Smooth muscle cell (in vitro differentiated cells): Measurements from ENCODE around the gene GPR87. TPM values are rescaled to one million over a fixed set of nuclear protein-coding genes. Genes with fewer than 3 reads are reported as not detected.

ENCODE experiments used
- DNase-seq: peaks from one replicate; lab custom pipeline; 2025; ENCODE audit not compliant: unreplicated experiment; lab: John Stamatoyannopoulos, UW
- H2AFZ ChIP-seq: fragments of 200-600 bp; sonication (generic); 2 replicates; pipeline ENCODE4 v1.6.0; 2016; ENCODE audit warnings: antibody characterized with exemption, low read depth, mild to moderate bottlenecking
- H3F3A ChIP-seq: fragments of 200-600 bp; sonication (generic); 2 replicates; pipeline ENCODE4 v1.6.0; 2017; ENCODE audit warnings: antibody characterized with exemption, low read depth
- H3K27ac ChIP-seq: fragments of 200-600 bp; sonication (generic); 2 replicates; pipeline ENCODE4 v1.5.1; 2016; ENCODE audit warnings: low read depth, mild to moderate bottlenecking
- H3K27me3 ChIP-seq: fragments of 200-600 bp; sonication (generic); 2 replicates; pipeline ENCODE4 v1.6.1; 2016; ENCODE audit warnings: low read depth, mild to moderate bottlenecking
- H3K36me3 ChIP-seq: fragments of 200-600 bp; sonication (generic); 2 replicates; pipeline ENCODE4 v1.5.1; 2016; ENCODE audit warnings: low read depth
- H3K4me1 ChIP-seq: fragments of 200-600 bp; sonication (generic); 2 replicates; pipeline ENCODE4 v1.5.1; 2016; ENCODE audit warnings: low read depth
- H3K4me2 ChIP-seq: fragments of 200-600 bp; sonication (generic); 2 replicates; pipeline ENCODE4 v1.6.0; 2016; ENCODE audit warnings: mild to moderate bottlenecking
- H3K4me3 ChIP-seq: fragments of 200-600 bp; sonication (generic); 2 replicates; pipeline ENCODE4 v1.5.1; 2016; ENCODE audit warnings: mild to moderate bottlenecking
- H3K79me2 ChIP-seq: fragments of 200-600 bp; sonication (generic); 2 replicates; pipeline ENCODE4 v1.6.0; 2016; ENCODE audit warnings: low read depth, mild to moderate bottlenecking
- H3K9ac ChIP-seq: fragments of 200-600 bp; sonication (generic); 2 replicates; pipeline ENCODE4 v1.6.0; 2016; ENCODE audit warnings: low read depth
- H3K9me3 ChIP-seq: fragments of 200-600 bp; sonication (generic); replicated peaks from 2 replicates; pipeline ENCODE4 v1.5.1; 2016; ENCODE audit warnings: low read depth
- H4K20me1 ChIP-seq: fragments of 200-600 bp; sonication (generic); 2 replicates; pipeline ENCODE4 v1.6.0; 2016; ENCODE audit warnings: low read depth
- WGBS: methylation state at CpG from one replicate; pipeline ENCODE4 v1.1.7; 2016; ENCODE audit warnings: low lambda C conversion rate; 5-methylcytosine and 5-hydroxymethylcytosine counted together
- polyA plus RNA-seq: library from polyadenylated mRNA; unstranded; fragments of >200 nt; fragmentation: Nextera tagmentation; extraction: Ambion mirVana; gene quantifications from 2 replicates; pipeline ENCODE4 v1.2.1, GENCODE V29; 2016
- total RNA-seq: library from RNA; depleted of rRNA; stranded (reverse); fragments of >200 nt; gene quantifications from 2 replicates; pipeline ENCODE4 v1.2.3, GENCODE V29; 2014
- TF ChIP-seq, protein P1 (sequence below): fragments of 200-600 bp; sonication (generic); IDR thresholded peaks from 2 replicates; pipeline ENCODE4 v1.5.1; 2017; ENCODE audit warnings: borderline replicate concordance, mild to moderate bottlenecking, antibody characterized with exemption; ENCODE audit not compliant: insufficient read depth, poor library complexity, severe bottlenecking

GPR87 gene
- total and polyA plus RNA-seq, 2 experiments from 2014 or later: 5.1 to 24.0 TPM

DNA sequence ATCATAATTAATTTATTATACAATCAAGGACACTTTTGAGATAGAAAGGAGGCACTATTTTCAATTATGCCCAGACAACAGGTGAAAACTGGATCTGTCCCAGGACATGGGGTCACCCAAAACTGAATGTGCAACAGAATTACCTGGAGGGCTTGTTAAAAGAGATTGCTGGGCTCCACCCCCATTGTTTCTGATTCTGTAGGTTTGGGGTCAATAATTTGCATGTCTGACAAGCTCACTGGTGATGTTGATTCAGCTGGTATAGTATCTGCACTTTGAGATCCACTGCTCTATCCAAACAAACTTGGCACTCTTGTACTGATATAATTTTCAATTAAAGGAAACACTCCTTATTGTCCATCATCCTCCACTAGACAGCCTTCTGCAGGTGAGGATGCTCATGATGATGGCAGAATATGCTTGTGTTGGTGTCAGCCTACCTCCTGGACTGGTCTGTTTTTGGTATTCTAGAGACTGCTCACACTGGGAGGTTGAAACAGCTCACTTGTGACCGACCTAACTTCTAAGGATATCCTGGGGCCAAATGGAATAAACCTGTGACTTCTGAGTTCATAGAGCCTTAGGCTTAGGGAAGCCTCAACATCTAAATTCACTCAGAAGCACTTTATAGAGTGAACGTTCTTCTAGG lies 40.5 kb downstream of the GPR87 start:
- H3K4me3 ChIP-seq: no peak overlapping the region
- no peaks in the 10 kb centered on the region for H3K79me2 ChIP-seq
- H3K9ac ChIP-seq: no peak overlapping the region
- H3K36me3 ChIP-seq: no peaks in the 10 kb centered on the region
- H3K27ac ChIP-seq: no peak overlapping the region
- H3K9me3 ChIP-seq: no peaks in the 10 kb centered on the region
- no peak overlapping the region for H2AFZ ChIP-seq
- H3K27me3 ChIP-seq: no peaks in the 10 kb centered on the region
- TF ChIP-seq, protein P1, sequence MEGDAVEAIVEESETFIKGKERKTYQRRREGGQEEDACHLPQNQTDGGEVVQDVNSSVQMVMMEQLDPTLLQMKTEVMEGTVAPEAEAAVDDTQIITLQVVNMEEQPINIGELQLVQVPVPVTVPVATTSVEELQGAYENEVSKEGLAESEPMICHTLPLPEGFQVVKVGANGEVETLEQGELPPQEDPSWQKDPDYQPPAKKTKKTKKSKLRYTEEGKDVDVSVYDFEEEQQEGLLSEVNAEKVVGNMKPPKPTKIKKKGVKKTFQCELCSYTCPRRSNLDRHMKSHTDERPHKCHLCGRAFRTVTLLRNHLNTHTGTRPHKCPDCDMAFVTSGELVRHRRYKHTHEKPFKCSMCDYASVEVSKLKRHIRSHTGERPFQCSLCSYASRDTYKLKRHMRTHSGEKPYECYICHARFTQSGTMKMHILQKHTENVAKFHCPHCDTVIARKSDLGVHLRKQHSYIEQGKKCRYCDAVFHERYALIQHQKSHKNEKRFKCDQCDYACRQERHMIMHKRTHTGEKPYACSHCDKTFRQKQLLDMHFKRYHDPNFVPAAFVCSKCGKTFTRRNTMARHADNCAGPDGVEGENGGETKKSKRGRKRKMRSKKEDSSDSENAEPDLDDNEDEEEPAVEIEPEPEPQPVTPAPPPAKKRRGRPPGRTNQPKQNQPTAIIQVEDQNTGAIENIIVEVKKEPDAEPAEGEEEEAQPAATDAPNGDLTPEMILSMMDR: no peak
- DNase-seq: no peak
- H3K4me1 ChIP-seq: no peaks in the 10 kb centered on the region
- WGBS: 74% methylated on average over 2 of the region's 2 CpGs
- no peaks in the 10 kb centered on the region for H4K20me1 ChIP-seq
- no peaks in the 10 kb centered on the region for H3F3A ChIP-seq
- no peak overlapping the region for H3K4me2 ChIP-seq

DNA sequence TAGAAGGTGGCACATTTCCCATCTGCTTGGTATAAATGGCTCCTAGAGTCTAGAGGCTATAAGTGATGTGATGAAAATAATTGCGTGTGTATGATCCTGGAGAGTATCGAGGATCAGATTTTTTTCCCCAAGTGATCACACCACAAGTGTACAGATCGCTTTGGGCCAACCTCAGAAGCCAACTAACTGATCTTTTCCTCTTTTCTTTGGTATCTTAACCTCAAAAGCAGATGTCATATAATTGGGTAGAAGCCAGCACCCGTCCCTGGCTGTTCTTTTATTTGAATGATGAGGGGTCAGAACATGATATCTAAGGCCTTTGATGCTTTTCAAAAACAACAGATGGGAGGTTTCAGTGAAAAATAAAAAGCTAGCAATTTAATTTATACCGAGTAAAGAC lies 41.5 kb downstream of the GPR87 start:
- Histone ChIP-seq H2AFZ (no peak overlapping the region), H3K27ac (no peak overlapping the region), H3K9ac (no peak overlapping the region), H3K4me3 (no peak overlapping the region), H3K79me2 (no peaks in the 10 kb centered on the region), H3K4me1 (no peaks in the 10 kb centered on the region), H3K27me3 (no peaks in the 10 kb centered on the region), H4K20me1 (no peaks in the 10 kb centered on the region), H3K4me2 (no peak overlapping the region), H3K9me3 (no peaks in the 10 kb centered on the region), H3F3A (no peaks in the 10 kb centered on the region), H3K36me3 (no peaks in the 10 kb centered on the region)
- 96% methylated on average over 5 of the region's 5 CpGs for WGBS
- TF ChIP-seq, protein P1: no peak
- no peak for DNase-seq

DNA sequence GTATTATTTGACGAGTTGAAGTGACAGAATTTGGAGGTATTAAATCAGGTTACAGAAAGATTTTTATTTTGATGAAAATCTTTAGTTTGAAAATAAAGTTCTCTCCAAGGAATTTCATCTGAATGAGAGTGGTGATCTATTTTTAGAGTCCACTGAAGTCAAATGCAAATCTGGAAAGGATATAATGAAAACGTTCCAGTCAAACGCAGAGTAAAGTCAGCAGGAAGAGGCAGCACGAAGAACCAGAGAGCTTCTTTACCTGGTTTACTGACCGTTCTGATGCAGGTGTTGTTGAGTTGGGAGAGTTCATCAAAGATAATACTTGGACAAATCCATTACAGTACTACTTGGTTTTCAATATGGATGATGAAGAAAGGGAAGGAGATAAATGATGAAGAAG lies 47.0 kb downstream of the GPR87 start:
- DNase-seq: no peak
- no peak overlapping the region for H3K27ac ChIP-seq
- no peak overlapping the region for H3K4me2 ChIP-seq
- no peaks in the 10 kb centered on the region for H3K36me3 ChIP-seq
- no peak overlapping the region for H3K4me3 ChIP-seq
- H4K20me1 ChIP-seq: no peaks in the 10 kb centered on the region
- peaks cover 8% of the 10 kb centered on the region for H3K27me3 ChIP-seq
- no peaks in the 10 kb centered on the region for H3K4me1 ChIP-seq
- no peak overlapping the region for H3K9ac ChIP-seq
- no peaks in the 10 kb centered on the region for H3K9me3 ChIP-seq
- H2AFZ ChIP-seq: no peak overlapping the region
- 92% methylated on average over 5 of the region's 5 CpGs for WGBS
- H3F3A ChIP-seq: no peaks in the 10 kb centered on the region
- no peaks in the 10 kb centered on the region for H3K79me2 ChIP-seq
- TF ChIP-seq, protein P1: no peak
